ENCODE measurements around the gene IFT52. TPM values are rescaled to one million over a fixed set of nuclear protein-coding genes. Genes with fewer than 3 reads are reported as not detected.

IFT52 gene
- total RNA-seq, 1 donor from 2014 or later, result 56.6 TPM

DNA sequence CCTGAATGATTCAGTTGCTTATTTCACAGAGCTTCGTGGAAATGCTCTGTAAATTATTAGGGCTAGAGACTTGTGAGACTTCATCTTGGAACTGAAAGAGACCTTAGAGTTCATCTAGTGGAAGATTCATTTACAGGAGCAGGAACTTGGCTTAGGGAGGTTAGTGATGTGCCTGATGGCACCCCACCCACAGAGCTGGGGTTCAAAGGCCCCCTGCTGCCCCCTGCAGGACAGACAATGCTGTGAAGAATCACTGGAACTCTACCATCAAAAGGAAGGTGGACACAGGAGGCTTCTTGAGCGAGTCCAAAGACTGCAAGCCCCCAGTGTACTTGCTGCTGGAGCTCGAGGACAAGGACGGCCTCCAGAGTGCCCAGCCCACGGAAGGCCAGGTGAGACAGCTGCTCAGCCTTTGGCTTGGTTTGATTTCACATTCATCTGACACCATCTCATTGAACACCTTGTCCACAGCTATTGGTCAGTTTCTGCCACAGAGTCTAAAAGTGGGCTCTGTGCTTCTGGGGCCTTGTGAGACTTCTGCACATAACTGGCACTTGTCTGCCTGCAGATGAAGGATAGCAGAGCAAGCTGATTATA lies 101.3 kb downstream of the IFT52 start:
- TF ChIP-seq, protein P1, sequence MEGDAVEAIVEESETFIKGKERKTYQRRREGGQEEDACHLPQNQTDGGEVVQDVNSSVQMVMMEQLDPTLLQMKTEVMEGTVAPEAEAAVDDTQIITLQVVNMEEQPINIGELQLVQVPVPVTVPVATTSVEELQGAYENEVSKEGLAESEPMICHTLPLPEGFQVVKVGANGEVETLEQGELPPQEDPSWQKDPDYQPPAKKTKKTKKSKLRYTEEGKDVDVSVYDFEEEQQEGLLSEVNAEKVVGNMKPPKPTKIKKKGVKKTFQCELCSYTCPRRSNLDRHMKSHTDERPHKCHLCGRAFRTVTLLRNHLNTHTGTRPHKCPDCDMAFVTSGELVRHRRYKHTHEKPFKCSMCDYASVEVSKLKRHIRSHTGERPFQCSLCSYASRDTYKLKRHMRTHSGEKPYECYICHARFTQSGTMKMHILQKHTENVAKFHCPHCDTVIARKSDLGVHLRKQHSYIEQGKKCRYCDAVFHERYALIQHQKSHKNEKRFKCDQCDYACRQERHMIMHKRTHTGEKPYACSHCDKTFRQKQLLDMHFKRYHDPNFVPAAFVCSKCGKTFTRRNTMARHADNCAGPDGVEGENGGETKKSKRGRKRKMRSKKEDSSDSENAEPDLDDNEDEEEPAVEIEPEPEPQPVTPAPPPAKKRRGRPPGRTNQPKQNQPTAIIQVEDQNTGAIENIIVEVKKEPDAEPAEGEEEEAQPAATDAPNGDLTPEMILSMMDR (IDR thresholded peaks at IDR 0.05; ENCODE audit: unreplicated experiment), result peak; percentile 60
- H3K27me3 Mint-ChIP-seq, result no peaks in the 10 kb centered on the region
- no peaks in the 10 kb centered on the region for H3K9me3 Mint-ChIP-seq (ENCODE audit: low read depth)
- peak overlapping the region; percentile 16 for H3K27ac Mint-ChIP-seq
- DNase-seq (ENCODE audit: low spot score, unreplicated experiment), result peak; percentile 33
- peaks cover 2% of the 10 kb centered on the region for H3K36me3 Mint-ChIP-seq (ENCODE audit: insufficient read depth)
- no peak overlapping the region for H3K4me3 Mint-ChIP-seq (ENCODE audit: low read depth)
- H3K4me1 Mint-ChIP-seq (ENCODE audit: low read depth), result no peaks in the 10 kb centered on the region

DNA sequence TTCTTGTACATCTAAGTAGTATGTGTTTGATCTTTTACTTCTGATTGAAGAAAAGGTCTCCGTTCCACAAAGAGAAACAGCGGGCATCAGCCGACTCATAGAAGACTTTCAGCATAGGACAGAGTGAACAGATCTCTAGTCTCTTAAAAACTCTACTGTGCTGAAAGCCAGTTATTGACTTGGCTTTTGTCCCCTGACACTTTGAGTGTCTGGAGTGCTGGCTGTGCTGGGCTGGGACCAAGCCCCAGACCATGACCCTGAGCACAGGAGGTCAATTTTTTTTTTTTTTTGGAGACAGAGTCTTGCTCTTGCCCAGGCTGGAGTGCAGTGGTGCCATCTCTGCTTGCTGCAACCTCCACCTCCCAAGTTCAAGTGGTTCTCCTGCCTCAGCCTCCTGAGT lies 104.0 kb downstream of the IFT52 start:
- TF ChIP-seq, protein P1 (IDR thresholded peaks at IDR 0.05; ENCODE audit: unreplicated experiment), result no peak
- Mint-ChIP-seq H3K27me3 (no peaks in the 10 kb centered on the region), H3K4me1 (ENCODE audit: low read depth) (no peaks in the 10 kb centered on the region), H3K27ac (no peak overlapping the region), H3K4me3 (ENCODE audit: low read depth) (no peak overlapping the region), H3K9me3 (ENCODE audit: low read depth) (no peaks in the 10 kb centered on the region), H3K36me3 (ENCODE audit: insufficient read depth) (peaks cover 1% of the 10 kb centered on the region)
- DNase-seq (ENCODE audit: low spot score, unreplicated experiment), result no peak

DNA sequence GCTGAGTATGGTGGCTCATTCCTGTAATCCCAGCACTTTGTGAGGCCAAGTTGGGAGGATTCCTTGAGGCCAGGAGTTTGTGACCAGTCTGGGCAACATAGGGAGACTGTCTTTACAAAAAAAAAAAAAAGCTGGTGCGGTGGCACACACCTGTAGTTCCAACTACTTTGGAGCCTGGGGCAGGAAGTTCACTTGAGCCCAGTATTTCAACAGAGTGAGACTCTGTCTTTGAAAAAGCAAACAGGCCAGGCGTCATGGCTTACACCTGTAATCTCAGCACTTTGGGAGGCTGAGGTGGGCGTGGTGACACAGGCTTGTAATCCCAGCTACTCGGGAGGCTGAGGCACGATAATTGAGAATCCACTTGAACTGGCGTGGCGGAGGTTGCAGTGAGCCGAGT lies 104.8 kb downstream of the IFT52 start:
- H3K27me3 Mint-ChIP-seq, result no peaks in the 10 kb centered on the region
- no peak for DNase-seq (ENCODE audit: low spot score, unreplicated experiment)
- no peaks in the 10 kb centered on the region for H3K9me3 Mint-ChIP-seq (ENCODE audit: low read depth)
- no peak overlapping the region for H3K4me3 Mint-ChIP-seq (ENCODE audit: low read depth)
- TF ChIP-seq, protein P1 (IDR thresholded peaks at IDR 0.05; ENCODE audit: unreplicated experiment), result no peak
- H3K4me1 Mint-ChIP-seq (ENCODE audit: low read depth), result no peaks in the 10 kb centered on the region
- H3K27ac Mint-ChIP-seq, result no peak overlapping the region
- H3K36me3 Mint-ChIP-seq (ENCODE audit: insufficient read depth), result no peaks in the 10 kb centered on the region

Other genes starting within 250 kb of the IFT52 start
- gene SRSF6, start 133.0 kb upstream of the IFT52 start, total RNA-seq, result 369 and 381 TPM in 2 replicates
- 42.8 and 45.7 TPM in 2 replicates for gene L3MBTL1, start 83.2 kb upstream of the IFT52 start, total RNA-seq
- gene SGK2, start 31.9 kb upstream of the IFT52 start, total RNA-seq, result 8.7 and 8.9 TPM in 2 replicates
- 43.3 and 44.4 TPM in 2 replicates for gene MYBL2, start 76.2 kb downstream of the IFT52 start, total RNA-seq
- not detected in 2 replicates for gene GTSF1L, start 136.1 kb downstream of the IFT52 start, total RNA-seq

Measured in progenitor cell of endocrine pancreas (in vitro differentiated cells).